NCI-H128 (cell line): ENCODE results near the gene GPR84.
"Not testable (repeated sequence)": the region's sequence is repeated elsewhere in the genome, so short reads cannot be mapped to it uniquely, and the experiment has no call there.

Experiments
- DNase-seq: peaks from one replicate; lab custom pipeline; 2025; ENCODE audit not compliant: unreplicated experiment; lab: John Stamatoyannopoulos, UW

GPR84 gene

GRCh38 chr12:54356228-54356627, 8.1 kb downstream of the GPR84 start:
- DNase-seq: no peak

- no peak for DNase-seq
Observed at GRCh38 chr12:54355104-54355815, 9.0 kb downstream of the GPR84 start.

- DNase-seq: not testable (repeated sequence)
Observed at GRCh38 chr12:54354271-54354670, 10.0 kb downstream of the GPR84 start.

- DNase-seq: peak; percentile 70
Observed at GRCh38 chr12:54352891-54353874, 11.1 kb downstream of the GPR84 start.

- peak; percentile 91 for DNase-seq
Observed at GRCh38 chr12:54352022-54352531, 12.2 kb downstream of the GPR84 start.

GRCh38 chr12:54351341-54351740, 12.9 kb downstream of the GPR84 start:
- DNase-seq: no peak

- DNase-seq: no peak
Observed at GRCh38 chr12:54350743-54351142, 13.5 kb downstream of the GPR84 start.

- no peak for DNase-seq
Observed at GRCh38 chr12:54349679-54350078, 14.6 kb downstream of the GPR84 start.

GRCh38 chr12:54349036-54349435, 15.2 kb downstream of the GPR84 start:
- no peak for DNase-seq

- peak; percentile 39 for DNase-seq
Observed at GRCh38 chr12:54341378-54342300, 22.6 kb downstream of the GPR84 start.

- DNase-seq: no peak
Observed at GRCh38 chr12:54340846-54341245, 23.4 kb downstream of the GPR84 start.

GRCh38 chr12:54338698-54339296, 25.5 kb downstream of the GPR84 start:
- DNase-seq: no peak

- no peak for DNase-seq
Observed at GRCh38 chr12:54337854-54338650, 26.2 kb downstream of the GPR84 start.

GRCh38 chr12:54337280-54337842, 26.9 kb downstream of the GPR84 start:
- peak; percentile 42 for DNase-seq

GRCh38 chr12:54333420-54334034, 30.8 kb downstream of the GPR84 start:
- DNase-seq: no peak

- no peak for DNase-seq
Observed at GRCh38 chr12:54331461-54331860, 32.8 kb downstream of the GPR84 start.

GRCh38 chr12:54330442-54330841, 33.8 kb downstream of the GPR84 start:
- no peak for DNase-seq

GRCh38 chr12:54329759-54330158, 34.5 kb downstream of the GPR84 start:
- DNase-seq: no peak
